Measurements from ENCODE around the gene CLOCK.

Gene CLOCK

DNA sequence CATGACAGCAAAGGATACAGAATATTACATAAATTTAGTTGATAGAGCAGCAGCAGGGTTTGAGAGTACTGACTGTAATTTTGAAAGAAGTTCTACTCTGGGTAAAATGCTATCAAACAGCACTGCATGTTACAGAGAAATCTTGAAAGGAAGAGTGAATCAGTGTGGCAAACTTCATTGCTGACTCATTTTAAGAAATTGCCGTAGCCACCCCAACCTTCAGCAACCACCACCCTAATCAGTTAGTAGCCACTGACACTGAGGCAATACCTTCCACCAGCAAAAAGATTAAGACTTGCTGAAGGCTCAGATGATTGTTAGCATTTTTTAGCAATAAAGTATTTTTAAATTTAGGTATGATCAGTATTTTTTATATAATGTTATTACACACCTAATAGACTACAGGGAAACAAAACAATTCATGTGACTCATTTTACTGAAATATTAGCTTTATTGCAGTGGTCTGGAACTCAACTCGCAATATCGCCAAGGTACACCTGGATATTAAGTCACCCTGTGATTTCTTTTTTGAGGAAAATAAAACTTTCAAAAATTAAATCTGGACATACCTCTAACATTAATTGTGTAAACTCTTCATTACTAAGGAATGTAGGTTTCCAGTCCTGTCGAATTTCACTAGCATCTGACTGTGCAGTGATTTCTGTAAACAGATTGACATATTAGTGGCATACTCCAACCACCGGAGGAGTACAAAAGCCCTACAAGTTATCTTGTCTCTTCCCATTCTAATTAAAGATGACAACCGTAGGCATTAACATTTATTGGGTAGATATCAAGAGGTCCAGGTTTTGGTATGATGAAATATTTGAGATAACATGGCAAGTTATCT is 71.1 kb downstream of the CLOCK start:
- no peak for DNase-seq (ENCODE audit: low read depth, low spot score)

DNA sequence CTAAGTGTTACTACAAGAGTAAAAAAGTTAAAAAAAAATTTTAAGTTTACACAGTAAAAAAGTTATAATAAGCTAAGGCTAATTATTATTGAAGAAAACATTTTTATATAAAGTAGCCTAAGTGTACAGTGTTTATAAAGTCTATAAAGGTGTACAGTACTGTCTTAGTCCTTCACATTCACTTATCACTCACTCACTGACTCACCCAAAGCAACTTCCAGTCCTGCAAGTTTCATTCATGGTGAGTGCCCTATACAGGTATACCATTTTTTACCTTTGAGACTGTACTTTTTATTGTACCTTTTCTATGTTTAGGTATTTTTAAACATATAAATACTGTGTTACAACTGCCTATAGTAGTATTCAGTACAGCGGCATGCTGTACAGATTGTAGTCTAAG is 76.7 kb downstream of the CLOCK start:
- DNase-seq (ENCODE audit: low read depth, low spot score): no peak

- DNase-seq (ENCODE audit: low read depth, low spot score): no peak
Measured at GRCh38 chr4:55468724-55469123, 78.0 kb downstream of the CLOCK start.

DNA sequence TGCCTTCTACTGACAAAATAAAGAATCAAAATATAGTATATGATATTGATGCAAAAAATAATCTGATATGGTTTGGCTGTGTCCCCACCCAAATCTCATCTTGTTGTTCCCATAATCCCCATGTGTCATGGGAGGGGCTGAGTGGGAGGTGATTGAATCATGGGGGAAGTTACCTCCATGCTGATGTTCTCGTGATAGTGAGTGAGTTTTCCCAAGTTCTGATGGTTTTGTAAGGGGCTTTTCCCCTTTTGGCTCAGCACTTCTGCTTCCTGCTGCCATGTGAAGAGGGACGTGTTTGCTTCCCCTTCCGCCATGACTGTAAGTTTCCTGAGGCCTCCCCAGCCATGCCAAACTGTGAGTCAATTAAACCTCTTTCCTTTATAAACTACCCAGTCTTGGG is 80.7 kb downstream of the CLOCK start:
- no peak for DNase-seq (ENCODE audit: low read depth, low spot score)

- DNase-seq (ENCODE audit: low read depth, low spot score): no peak
Measured at GRCh38 chr4:55458611-55459010, 88.1 kb downstream of the CLOCK start.

- DNase-seq (ENCODE audit: low read depth, low spot score): no peak
Measured at GRCh38 chr4:55458164-55458563, 88.5 kb downstream of the CLOCK start.

DNA sequence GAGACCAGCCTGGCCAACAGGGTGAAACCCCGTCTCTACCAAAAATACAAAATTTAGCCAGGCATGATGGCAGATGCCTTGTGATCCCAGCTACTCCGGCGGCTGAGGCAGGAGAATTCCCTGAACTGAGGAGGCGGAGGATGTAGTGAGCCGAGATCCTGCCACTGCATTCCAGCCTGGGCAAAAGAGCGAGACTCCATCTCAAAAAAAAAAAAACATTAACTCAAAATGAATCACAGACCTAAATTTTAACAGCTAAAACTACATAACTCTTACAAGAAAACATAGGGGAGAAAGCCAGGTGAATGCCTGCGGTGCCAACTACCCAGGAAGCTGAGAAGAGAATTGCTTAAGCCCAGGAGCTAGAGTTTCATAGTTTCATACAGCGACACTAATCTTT is 96.1 kb downstream of the CLOCK start:
- no peak for DNase-seq (ENCODE audit: low read depth, low spot score)

GRCh38 chr4:55447831-55448230 is 98.9 kb downstream of the CLOCK start:
- DNase-seq (ENCODE audit: low read depth, low spot score): no peak

- no peak for DNase-seq (ENCODE audit: low read depth, low spot score)
Measured at GRCh38 chr4:55447108-55447708, 99.5 kb downstream of the CLOCK start.

DNA sequence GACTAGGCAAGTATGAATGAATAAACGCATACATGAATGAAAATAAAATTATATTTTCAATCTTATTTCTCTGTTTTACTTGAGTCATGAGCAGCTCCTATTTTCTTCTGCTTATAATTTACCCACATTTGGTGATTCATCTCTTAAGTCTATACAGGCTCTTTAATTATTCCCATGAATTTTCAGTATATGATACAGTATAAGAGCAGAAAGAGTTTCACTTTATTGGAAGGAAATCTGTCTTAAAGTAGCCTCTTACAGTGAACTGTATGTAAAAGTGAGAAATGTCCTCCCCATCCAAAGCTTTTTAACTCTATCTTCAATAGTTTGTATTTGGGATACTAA is 100.2 kb downstream of the CLOCK start:
- DNase-seq (ENCODE audit: low read depth, low spot score): no peak

DNA sequence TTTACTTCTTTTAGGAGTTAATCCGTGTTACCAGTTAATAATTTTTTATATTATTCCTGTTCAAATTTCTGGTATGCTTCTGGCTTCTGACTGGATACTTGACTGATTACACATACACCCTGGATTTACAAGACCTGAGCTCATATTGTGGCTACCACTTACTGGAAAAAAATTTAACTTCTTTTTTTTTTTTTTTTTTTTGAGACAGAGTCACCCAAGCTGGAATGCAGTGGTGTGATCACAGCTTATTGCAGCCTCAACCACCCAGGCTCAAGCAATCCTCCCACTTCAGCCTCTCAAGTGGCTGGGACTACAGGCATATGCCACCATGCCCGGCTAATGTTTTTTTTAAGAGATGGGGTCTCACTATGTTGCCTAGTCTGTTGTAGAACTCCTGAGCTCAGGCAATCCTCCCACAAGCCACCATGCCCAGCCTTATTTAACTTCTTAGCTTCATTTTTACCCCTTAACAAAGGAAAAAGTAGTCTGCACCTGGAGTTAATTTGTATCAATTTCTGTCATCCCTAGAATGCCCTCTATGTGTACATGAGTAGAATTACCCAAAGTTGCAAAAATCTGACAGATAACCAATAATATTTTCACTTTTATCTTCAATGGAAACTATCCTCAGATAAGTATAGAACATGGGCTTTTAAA is 100.7 kb downstream of the CLOCK start:
- DNase-seq (ENCODE audit: low read depth, low spot score): no peak

- no peak for DNase-seq (ENCODE audit: low read depth, low spot score)
Measured at GRCh38 chr4:55444827-55445226, 101.9 kb downstream of the CLOCK start.

DNA sequence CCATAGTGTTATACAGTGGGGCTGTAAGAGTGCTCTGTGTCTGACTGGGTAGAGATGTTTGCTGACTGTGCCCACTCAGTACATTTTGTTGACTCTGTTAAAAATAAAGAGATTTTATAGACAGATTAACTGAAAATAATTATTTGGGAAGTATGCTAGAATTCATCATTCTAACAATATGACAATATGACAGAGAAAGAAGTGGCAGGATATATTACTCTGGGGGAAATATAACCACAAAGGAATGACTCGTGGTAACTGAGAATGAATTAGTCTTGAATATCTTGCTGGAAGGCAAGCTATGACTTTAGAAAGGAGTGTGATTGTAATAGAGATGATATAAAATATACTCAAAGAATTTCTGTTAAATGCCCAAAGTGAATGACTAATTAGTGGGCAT is 104.2 kb downstream of the CLOCK start:
- DNase-seq (ENCODE audit: low read depth, low spot score): no peak

GRCh38 chr4:55440786-55441185 is 105.9 kb downstream of the CLOCK start:
- DNase-seq (ENCODE audit: low read depth, low spot score): no peak

DNA sequence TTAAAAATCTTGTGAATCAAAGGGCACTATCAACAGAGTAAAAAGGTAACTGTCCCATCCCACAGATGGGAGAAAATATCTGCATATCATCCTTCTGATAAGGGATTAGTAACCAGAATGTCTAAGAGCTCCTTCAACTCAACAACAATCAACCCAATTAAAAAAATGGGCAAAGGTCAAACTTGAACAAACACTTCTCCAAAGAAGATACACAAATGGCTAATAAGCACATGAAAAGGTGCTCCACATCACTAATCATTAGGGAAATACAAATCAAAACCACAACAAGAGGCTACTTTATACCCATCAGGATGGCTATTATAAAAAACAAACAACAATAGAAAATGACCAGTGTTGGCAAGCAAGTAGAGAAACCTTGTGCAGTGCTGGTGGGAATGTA is 107.7 kb downstream of the CLOCK start:
- DNase-seq (ENCODE audit: low read depth, low spot score): no peak

- DNase-seq (ENCODE audit: low read depth, low spot score): no peak
Measured at GRCh38 chr4:55438314-55438713, 108.4 kb downstream of the CLOCK start.

GRCh38 chr4:55437823-55438222 is 108.9 kb downstream of the CLOCK start:
- no peak for DNase-seq (ENCODE audit: low read depth, low spot score)

DNA sequence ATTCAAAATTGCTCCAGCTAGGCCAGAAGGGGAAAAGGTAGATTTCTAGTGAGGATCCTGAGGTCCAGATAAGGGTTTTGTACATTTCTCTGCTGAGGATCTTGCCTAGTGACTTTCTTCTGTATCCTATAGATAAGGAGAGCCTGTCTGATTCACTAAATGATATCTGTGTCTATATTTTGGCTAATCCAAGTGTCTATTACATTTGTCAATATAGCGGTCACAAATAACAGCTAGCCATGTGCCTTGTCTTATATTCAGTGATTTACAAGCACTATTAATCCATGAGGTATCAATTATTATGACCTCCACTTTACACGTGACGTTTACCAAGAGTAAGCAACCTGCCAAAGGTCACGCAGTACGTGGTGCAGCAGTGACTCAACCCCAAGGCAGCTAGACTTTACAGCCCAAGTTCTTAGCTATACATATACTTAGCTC is 109.3 kb downstream of the CLOCK start:
- no peak for DNase-seq (ENCODE audit: low read depth, low spot score)

DNA sequence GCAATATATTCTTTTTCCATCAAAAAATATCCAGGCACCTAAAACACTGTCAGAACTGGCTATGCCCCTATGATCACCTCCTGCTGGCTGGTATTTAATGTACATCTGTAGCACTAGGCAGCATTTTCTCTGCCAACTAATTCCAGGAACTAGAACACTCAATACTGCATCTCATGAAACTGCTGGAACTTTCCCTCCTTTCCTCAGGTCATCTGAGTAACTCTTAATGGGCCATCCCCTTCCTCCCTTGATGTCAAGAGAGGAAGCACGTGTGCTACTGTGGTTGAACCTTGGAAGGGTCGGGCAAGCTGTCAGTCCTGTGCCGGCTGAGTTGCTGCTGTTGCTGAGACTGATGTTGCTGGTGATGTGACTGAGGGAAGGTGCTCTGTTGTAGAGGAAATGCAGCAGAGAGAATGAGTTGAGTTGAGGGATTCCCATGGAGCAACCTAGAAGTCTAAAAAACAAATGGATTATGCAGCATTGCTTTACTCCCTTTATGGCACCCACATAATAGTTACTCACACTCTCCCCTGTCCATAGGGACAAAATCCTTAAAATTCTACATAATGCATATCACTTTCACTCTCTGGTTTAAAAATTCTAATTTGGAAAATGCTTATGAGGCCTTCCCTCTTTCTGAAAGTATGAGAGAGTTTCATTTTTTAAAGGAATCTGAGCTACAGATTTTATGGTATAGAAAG is 111.4 kb downstream of the CLOCK start:
- no peak for DNase-seq (ENCODE audit: low read depth, low spot score)

GRCh38 chr4:55431710-55432336 is 114.9 kb downstream of the CLOCK start:
- no peak for DNase-seq (ENCODE audit: low read depth, low spot score)

GRCh38 chr4:55424791-55425190 is 121.9 kb downstream of the CLOCK start:
- no peak for DNase-seq (ENCODE audit: low read depth, low spot score)

- no peak for DNase-seq (ENCODE audit: low read depth, low spot score)
Measured at GRCh38 chr4:55416176-55416575, 130.5 kb downstream of the CLOCK start.
